GM12878 (cell line): ENCODE data around the gene MAP3K5. TPM values are rescaled to one million over a fixed set of nuclear protein-coding genes. Genes with fewer than 3 reads are reported as not detected.

Experiments used
- ATAC-seq: fragments of 200-7000 bp; cut with Tn5 transposase; 3 replicates; pipeline ENCODE4 v1.9.1; 2020; ENCODE audit warnings: mild to moderate bottlenecking, moderate library complexity
- BruUV-seq: library from RNA; stranded (reverse); fragments of 400-500 nt; replicated peaks from 2 replicates; lab custom pipeline; 2021; lab: Mats Ljungman, UMichigan
- CTCF ChIA-PET: fragments of 300-600 bp; sonication (Branson Sonifier 250); formaldehyde crosslinking; extraction: SDS; loops from one replicate; lab custom pipeline; 2021; ENCODE audit warnings: inconsistent platforms; lab: Yijun Ruan, JAX
- POLR2A ChIA-PET: fragments of 350-600 bp; formaldehyde crosslinking; extraction: SDS; loops from one replicate; lab custom pipeline; 2021; ENCODE audit warnings: inconsistent platforms; lab: Charles Lee
- RAD21 ChIA-PET: fragments of 300-600 bp; sonication (Branson Sonifier 250); formaldehyde crosslinking; loops from one replicate; lab custom pipeline; 2023; ENCODE audit warnings: antibody characterized with exemption; ENCODE audit not compliant: unreplicated experiment; lab: Charles Lee
- SMC1A ChIA-PET: fragments of 300-600 bp; sonication (Branson Sonifier 250); formaldehyde crosslinking; loops from one replicate; lab custom pipeline; 2023; ENCODE audit not compliant: unreplicated experiment, uncharacterized antibody; lab: Charles Lee
- DNase-seq: peaks from one replicate; pipeline ENCODE4 v3.0.0-alpha.2; 2011; ENCODE audit warnings: low read depth, low spot score
- FAIRE-seq: peaks from 3 replicates; lab custom pipeline; 2011; peaks lifted over from hg19 to GRCh38; lab: Jason Lieb, UNC
- H2AFZ ChIP-seq: 2 replicates; pipeline ENCODE4 v1.6.0; 2011; ENCODE audit warnings: low read depth, low read length, control low read depth; ENCODE audit not compliant: control insufficient read depth
- H3K27ac ChIP-seq: 2 replicates; pipeline ENCODE4 v1.5.1; 2011; ENCODE audit warnings: control low read depth; ENCODE audit not compliant: control insufficient read depth, insufficient read depth
- H3K27me3 ChIP-seq, 2 experiments: replicated peaks in 1 of 2; 2 replicates each; pipeline versions ENCODE4 v1.6.0 to v1.6.1; 2011; ENCODE audit warnings: low read length in 1 of 2; ENCODE audit not compliant: control insufficient read depth in 2 of 2, insufficient read depth in 2 of 2
- H3K36me3 ChIP-seq, 2 experiments: 2 replicates each; pipeline ENCODE4 v1.5.1; 2011; ENCODE audit warnings: low read length in 1 of 2; ENCODE audit not compliant: control insufficient read depth in 2 of 2, insufficient read depth in 2 of 2
- H3K4me1 ChIP-seq: 2 replicates; pipeline ENCODE4 v1.6.1; 2011; ENCODE audit warnings: mild to moderate bottlenecking, low read length, moderate library complexity, mixed read lengths; ENCODE audit not compliant: control insufficient read depth, insufficient read depth
- H3K4me2 ChIP-seq: 2 replicates; pipeline ENCODE4 v1.6.0; 2011; ENCODE audit warnings: control low read depth; ENCODE audit not compliant: control insufficient read depth, insufficient read depth
- H3K4me3 ChIP-seq: fragments of 200-600 bp; sonication (generic); 2 replicates; pipeline ENCODE4 v1.5.1; 2016
- H3K79me2 ChIP-seq: 2 replicates; pipeline ENCODE4 v1.6.0; 2011; ENCODE audit warnings: low read length; ENCODE audit not compliant: control insufficient read depth, insufficient read depth
- H3K9ac ChIP-seq: 2 replicates; pipeline ENCODE4 v1.8.0; 2011; ENCODE audit warnings: low read length, control low read depth, mixed read lengths; ENCODE audit not compliant: control insufficient read depth, insufficient read depth
- H3K9me3 ChIP-seq: replicated peaks from 3 replicates; pipeline ENCODE4 v1.5.1; 2011; ENCODE audit warnings: mild to moderate bottlenecking, low read length; ENCODE audit not compliant: control insufficient read depth, insufficient read depth
- H4K20me1 ChIP-seq: 2 replicates; pipeline ENCODE4 v1.6.0; 2011; ENCODE audit not compliant: control insufficient read depth, insufficient read depth
- CBFB ChIP-seq: IDR thresholded peaks from 2 replicates; pipeline ENCODE4 v1.6.1; 2016; ENCODE audit warnings: antibody characterized with exemption, low read depth
- EP300 ChIP-seq, 2 experiments: fragments of 150-350 bp in 1 of 2; IDR thresholded peaks; 2 replicates each; pipeline ENCODE4 v1.6.1; 2011 to 2012; ENCODE audit warnings: low read depth in 2 of 2, low read length in 2 of 2, borderline replicate concordance in 1 of 2, improper control_type of control experiment in 1 of 2, inconsistent platforms in 1 of 2; ENCODE audit not compliant: control insufficient read depth in 1 of 2
- KDM1A ChIP-seq: fragments of 200-600 bp; sonication (generic); IDR thresholded peaks from 2 replicates; pipeline ENCODE4 v1.6.1; 2016; ENCODE audit warnings: borderline replicate concordance
- MEF2B ChIP-seq: fragments of 450-650 bp; IDR thresholded peaks from 2 replicates; pipeline ENCODE4 v1.6.1; 2018; ENCODE audit warnings: mild to moderate bottlenecking, moderate library complexity; ENCODE audit not compliant: partially characterized antibody, poor library complexity, severe bottlenecking
- RUNX3 ChIP-seq: IDR thresholded peaks from 2 replicates; pipeline ENCODE4 v1.6.1; 2012; ENCODE audit warnings: low read length, inconsistent platforms
- TCF3 ChIP-seq: IDR thresholded peaks from 2 replicates; pipeline ENCODE4 v1.6.1; 2012; ENCODE audit warnings: low read depth, mild to moderate bottlenecking, low read length, borderline replicate concordance; ENCODE audit not compliant: insufficient read depth
- ZSCAN29 ChIP-seq: fragments of 450-650 bp; IDR thresholded peaks from 2 replicates; pipeline ENCODE4 v1.6.1; 2017; ENCODE audit warnings: mild to moderate bottlenecking, moderate library complexity
- WGBS: methylation state at CpG from one replicate; pipeline ENCODE4 v1.1.6; 2016; ENCODE audit warnings: low lambda C conversion rate; ENCODE audit not compliant: insufficient replicate concordance, insufficient coverage; ENCODE audit errors: missing lambda C conversion rate; 5-methylcytosine and 5-hydroxymethylcytosine counted together
- in situ Hi-C: fragments of 300-500 bp; cut with MboI; formaldehyde crosslinking; loops from 9 replicates; pipeline ENCODE4 v1.14.3; 2018; ENCODE audit warnings: mixed read lengths
- intact Hi-C: fragments of 100-400 bp; cut with micrococcal nuclease; formaldehyde crosslinking; loops from one replicate; pipeline ENCODE4 v1.14.2; 2022; ENCODE audit not compliant: unreplicated experiment
- polyA plus RNA-seq, 11 experiments: library from polyadenylated mRNA; depleted of rRNA in 4 of 11; unstranded in 6 of 11; stranded (reverse) in 5 of 11; fragments of >200 nt; fragmentation: Nextera tagmentation in 4 of 11; fragmentation: Illumina TruSeq in 1 of 11; extraction: Ambion mirVana in 4 of 11; extraction: Trizol in 1 of 11; gene quantifications; 1 replicate in 1 of 11; 2 replicates in 10 of 11; pipeline versions ENCODE4 v1.2.1 to v1.2.3, GENCODE V29; 2011 to 2016; ENCODE audit warnings: inconsistent platforms in 2 of 11, missing spikeins in 2 of 11, low read depth in 1 of 11
- total RNA-seq, 4 experiments: library from RNA; depleted of rRNA in 3 of 4; stranded (reverse); fragments of >200 nt in 3 of 4; fragmentation: Illumina TruSeq in 1 of 4; extraction: Trizol in 1 of 4; gene quantifications; 2 replicates each; pipeline versions ENCODE4 v1.2.1 to v1.2.3, GENCODE V29; 2013 to 2021
- TF ChIP-seq, protein P1 (sequence below): fragments of 450-650 bp; IDR thresholded peaks from 2 replicates; pipeline ENCODE4 v1.6.1; 2016; ENCODE audit warnings: mild to moderate bottlenecking
- TF ChIP-seq, protein P2 (sequence below): fragments of 450-650 bp; IDR thresholded peaks from 2 replicates; pipeline ENCODE4 v1.6.1; 2018; ENCODE audit warnings: mild to moderate bottlenecking, low read depth, moderate library complexity; ENCODE audit not compliant: partially characterized antibody
- TF ChIP-seq, protein P3 (sequence below): IDR thresholded peaks from 2 replicates; pipeline ENCODE4 v1.6.1; 2011; ENCODE audit warnings: low read depth, low read length, improper control_type of control experiment, borderline replicate concordance

The MAP3K5 gene
- total and polyA plus RNA-seq, 10 of the 15 experiments (the other 5 are each of a cell fraction or from before 2014, with no cell fraction given), result 5.4 to 34.3 (median 26.4) TPM

DNA sequence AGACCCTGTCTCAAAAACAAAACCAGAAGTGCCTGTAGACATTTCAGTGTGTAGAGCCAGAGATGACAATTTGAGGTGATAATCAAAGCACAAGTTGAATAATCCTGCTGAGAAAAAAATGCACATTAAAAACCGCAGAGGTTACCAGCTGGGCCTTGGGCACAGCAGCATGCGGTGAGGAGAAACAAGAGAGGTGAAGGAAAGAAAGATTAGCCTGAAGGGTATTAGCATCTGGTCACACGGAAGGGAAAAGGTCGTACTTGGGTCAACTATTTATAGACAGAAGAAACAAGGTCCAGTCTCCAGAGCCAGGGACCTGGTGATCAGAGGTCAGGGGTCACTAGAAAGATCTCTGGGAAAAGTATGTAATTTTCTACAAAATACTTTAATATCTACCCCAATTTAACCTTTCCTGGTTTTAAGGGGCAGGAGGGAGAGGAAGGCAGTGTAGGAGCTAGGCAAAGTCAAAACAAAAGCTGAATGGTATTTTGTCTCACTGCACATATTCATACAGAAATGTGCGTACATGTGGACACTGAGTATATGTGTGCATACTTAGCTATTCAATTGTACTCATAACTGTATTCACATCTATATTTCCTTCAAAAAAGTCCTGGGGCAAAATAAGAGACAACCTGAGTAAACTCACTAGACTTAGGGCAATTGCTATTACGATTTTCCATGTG, 252.2 kb downstream of the MAP3K5 start:
- Histone ChIP-seq H3K27ac (no peak overlapping the region), H3K27me3 (no peaks in the 10 kb centered on the region; a peak in 1 of 4 replicates), H4K20me1 (no peaks in the 10 kb centered on the region), H3K4me2 (no peak overlapping the region), H3K36me3 (no peaks in the 10 kb centered on the region), H3K9ac (no peak overlapping the region), H3K4me1 (peaks cover 3% of the 10 kb centered on the region; the same call in 1 of the 2 replicates), H2AFZ (no peak overlapping the region), H3K4me3 (no peak overlapping the region), H3K9me3 (no peaks in the 10 kb centered on the region), H3K79me2 (no peaks in the 10 kb centered on the region)
- 9% methylated on average over 6 of the region's 6 CpGs for WGBS
- BruUV-seq, result no TSS peak
- ATAC-seq (no peak), DNase-seq (no peak), FAIRE-seq (no peak)
- POLR2A ChIA-PET, result no interaction called here
- TF ChIP-seq, protein P1, sequence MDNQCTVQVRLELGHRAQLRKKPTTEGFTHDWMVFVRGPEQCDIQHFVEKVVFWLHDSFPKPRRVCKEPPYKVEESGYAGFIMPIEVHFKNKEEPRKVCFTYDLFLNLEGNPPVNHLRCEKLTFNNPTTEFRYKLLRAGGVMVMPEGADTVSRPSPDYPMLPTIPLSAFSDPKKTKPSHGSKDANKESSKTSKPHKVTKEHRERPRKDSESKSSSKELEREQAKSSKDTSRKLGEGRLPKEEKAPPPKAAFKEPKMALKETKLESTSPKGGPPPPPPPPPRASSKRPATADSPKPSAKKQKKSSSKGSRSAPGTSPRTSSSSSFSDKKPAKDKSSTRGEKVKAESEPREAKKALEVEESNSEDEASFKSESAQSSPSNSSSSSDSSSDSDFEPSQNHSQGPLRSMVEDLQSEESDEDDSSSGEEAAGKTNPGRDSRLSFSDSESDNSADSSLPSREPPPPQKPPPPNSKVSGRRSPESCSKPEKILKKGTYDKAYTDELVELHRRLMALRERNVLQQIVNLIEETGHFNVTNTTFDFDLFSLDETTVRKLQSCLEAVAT, result no peak
- 0 out of 2 replicates have a peak, but pooled peaks have one; percentile 14 for TF ChIP-seq RUNX3
- SMC1A ChIA-PET, result no interaction called here
- intact Hi-C loops, result loop anchor here (10.0 kb wide), 1 partner anchor 195 kb away; no protein-coding TSS in a partner anchor
- RAD21 ChIA-PET, result no interaction called here
- in situ Hi-C loops, result no loop called here
- CTCF ChIA-PET, result no interaction called here

DNA sequence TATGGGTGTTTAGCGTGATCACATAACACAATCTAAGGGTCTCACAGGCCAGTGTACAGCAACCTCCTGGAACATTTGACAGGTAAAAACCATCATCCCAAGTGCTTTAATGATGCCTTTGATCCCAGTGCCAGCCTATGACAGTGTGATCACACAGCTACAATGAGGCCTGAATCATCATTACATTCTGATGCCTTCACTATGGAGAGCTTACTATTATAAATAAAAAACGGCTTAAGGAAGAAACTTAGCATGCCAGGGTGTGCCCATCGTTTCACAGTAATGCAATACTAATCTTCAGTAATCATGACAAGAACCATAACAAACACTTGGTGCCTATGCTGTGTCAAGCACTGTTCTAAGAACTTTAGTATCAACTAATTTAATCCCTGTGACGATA, 253.4 kb downstream of the MAP3K5 start:
- H4K20me1 ChIP-seq, result no peaks in the 10 kb centered on the region
- 34% methylated on average over 4 of the region's 4 CpGs for WGBS
- no peak overlapping the region for H2AFZ ChIP-seq
- ATAC-seq (no peak), DNase-seq (no peak), FAIRE-seq (no peak)
- ChIA-PET POLR2A (no interaction called here), SMC1A (no interaction called here), RAD21 (interaction anchor here (0.6 kb wide), 1 partner anchor 8 kb away, joined by 5 read pairs; no protein-coding TSS in a partner anchor), CTCF (interaction anchor here (0.6 kb wide), 1 partner anchor 812 kb away, joined by 3 read pairs; no protein-coding TSS in a partner anchor)
- H3K27ac ChIP-seq, result no peak overlapping the region
- no peak overlapping the region for H3K4me3 ChIP-seq
- no peaks in the 10 kb centered on the region for H3K79me2 ChIP-seq
- H3K4me2 ChIP-seq, result no peak overlapping the region
- no TSS peak for BruUV-seq
- intact Hi-C loops (no loop called here), in situ Hi-C loops (no loop called here)
- H3K9me3 ChIP-seq, result no peaks in the 10 kb centered on the region
- H3K9ac ChIP-seq, result no peak overlapping the region
- no peaks in the 10 kb centered on the region; a peak in 1 of 4 replicates for H3K27me3 ChIP-seq
- H3K36me3 ChIP-seq, result no peaks in the 10 kb centered on the region
- H3K4me1 ChIP-seq, result peaks cover 3% of the 10 kb centered on the region; the same call in 1 of the 2 replicates
- TF ChIP-seq EP300 (IDR thresholded peaks at IDR 0.05; ENCODE audit: borderline replicate concordance in 1 of 2, control insufficient read depth in 1 of 2, low read depth in 2 of 2, low read length in 2 of 2) (no peak), MEF2B (no peak), KDM1A (no peak), TCF3 (no peak), CBFB (no peak), ZSCAN29 (no peak)
- TF ChIP-seq, protein P2, sequence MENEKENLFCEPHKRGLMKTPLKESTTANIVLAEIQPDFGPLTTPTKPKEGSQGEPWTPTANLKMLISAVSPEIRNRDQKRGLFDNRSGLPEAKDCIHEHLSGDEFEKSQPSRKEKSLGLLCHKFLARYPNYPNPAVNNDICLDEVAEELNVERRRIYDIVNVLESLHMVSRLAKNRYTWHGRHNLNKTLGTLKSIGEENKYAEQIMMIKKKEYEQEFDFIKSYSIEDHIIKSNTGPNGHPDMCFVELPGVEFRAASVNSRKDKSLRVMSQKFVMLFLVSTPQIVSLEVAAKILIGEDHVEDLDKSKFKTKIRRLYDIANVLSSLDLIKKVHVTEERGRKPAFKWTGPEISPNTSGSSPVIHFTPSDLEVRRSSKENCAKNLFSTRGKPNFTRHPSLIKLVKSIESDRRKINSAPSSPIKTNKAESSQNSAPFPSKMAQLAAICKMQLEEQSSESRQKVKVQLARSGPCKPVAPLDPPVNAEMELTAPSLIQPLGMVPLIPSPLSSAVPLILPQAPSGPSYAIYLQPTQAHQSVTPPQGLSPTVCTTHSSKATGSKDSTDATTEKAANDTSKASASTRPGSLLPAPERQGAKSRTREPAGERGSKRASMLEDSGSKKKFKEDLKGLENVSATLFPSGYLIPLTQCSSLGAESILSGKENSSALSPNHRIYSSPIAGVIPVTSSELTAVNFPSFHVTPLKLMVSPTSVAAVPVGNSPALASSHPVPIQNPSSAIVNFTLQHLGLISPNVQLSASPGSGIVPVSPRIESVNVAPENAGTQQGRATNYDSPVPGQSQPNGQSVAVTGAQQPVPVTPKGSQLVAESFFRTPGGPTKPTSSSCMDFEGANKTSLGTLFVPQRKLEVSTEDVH, result no peak
- TF ChIP-seq, protein P3, sequence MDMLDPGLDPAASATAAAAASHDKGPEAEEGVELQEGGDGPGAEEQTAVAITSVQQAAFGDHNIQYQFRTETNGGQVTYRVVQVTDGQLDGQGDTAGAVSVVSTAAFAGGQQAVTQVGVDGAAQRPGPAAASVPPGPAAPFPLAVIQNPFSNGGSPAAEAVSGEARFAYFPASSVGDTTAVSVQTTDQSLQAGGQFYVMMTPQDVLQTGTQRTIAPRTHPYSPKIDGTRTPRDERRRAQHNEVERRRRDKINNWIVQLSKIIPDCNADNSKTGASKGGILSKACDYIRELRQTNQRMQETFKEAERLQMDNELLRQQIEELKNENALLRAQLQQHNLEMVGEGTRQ, result no peak
